GM12878 (cell line): ENCODE data around the gene OS9. TPM values are rescaled to one million over a fixed set of nuclear protein-coding genes. Genes with fewer than 3 reads are reported as not detected.
A peak's percentile ranks its signal among the peaks of the same experiment; 100 is the strongest.

Source experiments
- ATF7 ChIP-seq: fragments of 450-650 bp; IDR thresholded peaks from 2 replicates; pipeline ENCODE4 v1.6.1; 2016; ENCODE audit warnings: low read depth, mild to moderate bottlenecking
- CEBPZ ChIP-seq: fragments of 150-350 bp; IDR thresholded peaks from 2 replicates; pipeline ENCODE4 v1.6.1; 2016; ENCODE audit warnings: low read depth, low read length
- CHD1 ChIP-seq: IDR thresholded peaks from 2 replicates; pipeline ENCODE4 v1.6.1; 2012; ENCODE audit warnings: low read depth, low read length, improper control_type of control experiment
- CREM ChIP-seq: IDR thresholded peaks from 2 replicates; pipeline ENCODE4 v1.6.1; 2014; ENCODE audit warnings: antibody characterized with exemption, low read depth
- ETV6 ChIP-seq, 2 experiments: fragments of 450-650 bp in 1 of 2; IDR thresholded peaks in 1 of 2; conservative IDR thresholded peaks in 1 of 2; 2 replicates each; pipeline ENCODE4 v1.6.1; 2014; ENCODE audit warnings: antibody characterized with exemption in 1 of 2, borderline replicate concordance in 1 of 2, low read depth in 1 of 2, mild to moderate bottlenecking in 1 of 2, moderate library complexity in 1 of 2
- FOS ChIP-seq: IDR thresholded peaks from 3 replicates; pipeline ENCODE4 v1.6.1; 2011; ENCODE audit warnings: borderline replicate concordance; ENCODE audit not compliant: insufficient read length; ENCODE audit errors: extremely low read depth
- HCFC1 ChIP-seq: fragments of 150-350 bp; IDR thresholded peaks from 2 replicates; pipeline ENCODE4 v1.6.1; 2014; ENCODE audit warnings: low read length
- POLR2AphosphoS5 ChIP-seq: IDR thresholded peaks from 2 replicates; pipeline ENCODE4 v1.6.1; 2011; ENCODE audit warnings: mild to moderate bottlenecking, low read length, inconsistent platforms
- RELA ChIP-seq: fragments of 450-650 bp; IDR thresholded peaks from 2 replicates; pipeline ENCODE4 v1.8.0; 2014; ENCODE audit warnings: borderline replicate concordance; ENCODE audit not compliant: partially characterized antibody
- RFX5 ChIP-seq: IDR thresholded peaks from 2 replicates; pipeline ENCODE4 v1.6.1; 2011; ENCODE audit warnings: low read depth, low read length, improper control_type of control experiment
- RUNX3 ChIP-seq: IDR thresholded peaks from 2 replicates; pipeline ENCODE4 v1.6.1; 2012; ENCODE audit warnings: low read length, inconsistent platforms
- polyA plus RNA-seq, 11 experiments: library from polyadenylated mRNA; depleted of rRNA in 4 of 11; unstranded in 6 of 11; stranded (reverse) in 5 of 11; fragments of >200 nt; fragmentation: Nextera tagmentation in 4 of 11; fragmentation: Illumina TruSeq in 1 of 11; extraction: Ambion mirVana in 4 of 11; extraction: Trizol in 1 of 11; gene quantifications; 1 replicate in 1 of 11; 2 replicates in 10 of 11; pipeline versions ENCODE4 v1.2.1 to v1.2.3, GENCODE V29; 2011 to 2016; ENCODE audit warnings: inconsistent platforms in 2 of 11, missing spikeins in 2 of 11, low read depth in 1 of 11
- total RNA-seq, 4 experiments: library from RNA; depleted of rRNA in 3 of 4; stranded (reverse); fragments of >200 nt in 3 of 4; fragmentation: Illumina TruSeq in 1 of 4; extraction: Trizol in 1 of 4; gene quantifications; 2 replicates each; pipeline versions ENCODE4 v1.2.1 to v1.2.3, GENCODE V29; 2013 to 2021
- TF ChIP-seq, protein P1 (sequence below): fragments of 450-650 bp; formaldehyde crosslinking; IDR thresholded peaks from 2 replicates; pipeline ENCODE4 v1.4.0; 2022; ENCODE audit warnings: mild to moderate bottlenecking, moderate library complexity
- TF ChIP-seq, protein P2 (sequence below): IDR thresholded peaks from 2 replicates; pipeline ENCODE4 v1.6.1; 2012; ENCODE audit warnings: improper control_type of control experiment, low read depth, low read length; ENCODE audit not compliant: insufficient replicate concordance

The OS9 gene
- total and polyA plus RNA-seq, 10 of the 15 experiments (the other 5 are each of a cell fraction or from before 2014, with no cell fraction given): 5.2 to 106 (median 79.1) TPM

- TF ChIP-seq HCFC1: 0 out of 2 replicates have a peak, but pooled peaks have one; percentile 14
- peak; percentile 93 for TF ChIP-seq RFX5
- TF ChIP-seq CREM: peak; percentile 75
- TF ChIP-seq RUNX3: peak; percentile 32
- TF ChIP-seq ATF7: peak; percentile 100
- peak; percentile 64 for TF ChIP-seq CEBPZ
- peak; percentile 60 for TF ChIP-seq POLR2AphosphoS5
- TF ChIP-seq, protein P1, sequence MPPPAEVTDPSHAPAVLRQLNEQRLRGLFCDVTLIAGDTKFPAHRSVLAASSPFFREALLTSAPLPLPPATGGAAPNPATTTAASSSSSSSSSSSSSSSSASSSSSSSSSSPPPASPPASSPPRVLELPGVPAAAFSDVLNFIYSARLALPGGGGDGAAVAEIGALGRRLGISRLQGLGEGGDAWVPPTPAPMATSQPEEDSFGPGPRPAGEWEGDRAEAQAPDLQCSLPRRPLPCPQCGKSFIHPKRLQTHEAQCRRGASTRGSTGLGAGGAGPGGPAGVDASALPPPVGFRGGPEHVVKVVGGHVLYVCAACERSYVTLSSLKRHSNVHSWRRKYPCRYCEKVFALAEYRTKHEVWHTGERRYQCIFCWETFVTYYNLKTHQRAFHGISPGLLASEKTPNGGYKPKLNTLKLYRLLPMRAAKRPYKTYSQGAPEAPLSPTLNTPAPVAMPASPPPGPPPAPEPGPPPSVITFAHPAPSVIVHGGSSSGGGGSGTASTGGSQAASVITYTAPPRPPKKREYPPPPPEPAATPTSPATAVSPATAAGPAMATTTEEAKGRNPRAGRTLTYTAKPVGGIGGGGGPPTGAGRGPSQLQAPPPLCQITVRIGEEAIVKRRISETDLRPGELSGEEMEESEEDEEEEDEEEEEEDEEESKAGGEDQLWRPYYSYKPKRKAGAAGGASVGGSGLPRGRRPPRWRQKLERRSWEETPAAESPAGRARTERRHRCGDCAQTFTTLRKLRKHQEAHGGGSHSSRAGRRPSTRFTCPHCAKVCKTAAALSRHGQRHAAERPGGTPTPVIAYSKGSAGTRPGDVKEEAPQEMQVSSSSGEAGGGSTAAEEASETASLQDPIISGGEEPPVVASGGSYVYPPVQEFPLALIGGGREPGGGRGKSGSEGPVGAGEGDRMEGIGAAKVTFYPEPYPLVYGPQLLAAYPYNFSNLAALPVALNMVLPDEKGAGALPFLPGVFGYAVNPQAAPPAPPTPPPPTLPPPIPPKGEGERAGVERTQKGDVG (CRISPR knock-in tag): no peak
- peak; percentile 55 for TF ChIP-seq FOS
- no peak for TF ChIP-seq CHD1
- TF ChIP-seq ETV6 (conservative IDR thresholded peaks at IDR 0.05 in 1 of 2, IDR thresholded peaks at IDR 0.05 in 1 of 2; ENCODE audit: borderline replicate concordance in 1 of 2, low read depth in 1 of 2): peak in 1 of 2 experiments; percentile 41; a peak in 1 of 4 replicates
- no peak for TF ChIP-seq RELA
- TF ChIP-seq, protein P2, sequence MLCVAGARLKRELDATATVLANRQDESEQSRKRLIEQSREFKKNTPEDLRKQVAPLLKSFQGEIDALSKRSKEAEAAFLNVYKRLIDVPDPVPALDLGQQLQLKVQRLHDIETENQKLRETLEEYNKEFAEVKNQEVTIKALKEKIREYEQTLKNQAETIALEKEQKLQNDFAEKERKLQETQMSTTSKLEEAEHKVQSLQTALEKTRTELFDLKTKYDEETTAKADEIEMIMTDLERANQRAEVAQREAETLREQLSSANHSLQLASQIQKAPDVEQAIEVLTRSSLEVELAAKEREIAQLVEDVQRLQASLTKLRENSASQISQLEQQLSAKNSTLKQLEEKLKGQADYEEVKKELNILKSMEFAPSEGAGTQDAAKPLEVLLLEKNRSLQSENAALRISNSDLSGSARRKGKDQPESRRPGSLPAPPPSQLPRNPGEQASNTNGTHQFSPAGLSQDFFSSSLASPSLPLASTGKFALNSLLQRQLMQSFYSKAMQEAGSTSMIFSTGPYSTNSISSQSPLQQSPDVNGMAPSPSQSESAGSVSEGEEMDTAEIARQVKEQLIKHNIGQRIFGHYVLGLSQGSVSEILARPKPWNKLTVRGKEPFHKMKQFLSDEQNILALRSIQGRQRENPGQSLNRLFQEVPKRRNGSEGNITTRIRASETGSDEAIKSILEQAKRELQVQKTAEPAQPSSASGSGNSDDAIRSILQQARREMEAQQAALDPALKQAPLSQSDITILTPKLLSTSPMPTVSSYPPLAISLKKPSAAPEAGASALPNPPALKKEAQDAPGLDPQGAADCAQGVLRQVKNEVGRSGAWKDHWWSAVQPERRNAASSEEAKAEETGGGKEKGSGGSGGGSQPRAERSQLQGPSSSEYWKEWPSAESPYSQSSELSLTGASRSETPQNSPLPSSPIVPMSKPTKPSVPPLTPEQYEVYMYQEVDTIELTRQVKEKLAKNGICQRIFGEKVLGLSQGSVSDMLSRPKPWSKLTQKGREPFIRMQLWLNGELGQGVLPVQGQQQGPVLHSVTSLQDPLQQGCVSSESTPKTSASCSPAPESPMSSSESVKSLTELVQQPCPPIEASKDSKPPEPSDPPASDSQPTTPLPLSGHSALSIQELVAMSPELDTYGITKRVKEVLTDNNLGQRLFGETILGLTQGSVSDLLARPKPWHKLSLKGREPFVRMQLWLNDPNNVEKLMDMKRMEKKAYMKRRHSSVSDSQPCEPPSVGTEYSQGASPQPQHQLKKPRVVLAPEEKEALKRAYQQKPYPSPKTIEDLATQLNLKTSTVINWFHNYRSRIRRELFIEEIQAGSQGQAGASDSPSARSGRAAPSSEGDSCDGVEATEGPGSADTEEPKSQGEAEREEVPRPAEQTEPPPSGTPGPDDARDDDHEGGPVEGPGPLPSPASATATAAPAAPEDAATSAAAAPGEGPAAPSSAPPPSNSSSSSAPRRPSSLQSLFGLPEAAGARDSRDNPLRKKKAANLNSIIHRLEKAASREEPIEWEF: no peak
Observed at GRCh38 chr12:57744777-57745484, 51.0 kb downstream of the OS9 start, which contains the start of gene TSPAN31 (continued).
